Osteoblast (primary cell): ENCODE results near the gene PSMD13. TPM values are rescaled to one million over a fixed set of nuclear protein-coding genes. Genes with fewer than 3 reads are reported as not detected.
A peak's percentile ranks its signal among the peaks of the same experiment; 100 is the strongest.

Source experiments
- DNase-seq: peaks from one replicate; pipeline ENCODE4 v3.0.0; 2011; ENCODE audit warnings: low spot score, mixed read lengths; ENCODE audit not compliant: insufficient read length; ENCODE audit errors: missing footprints
- H2AFZ ChIP-seq: 2 replicates; pipeline ENCODE4 v1.6.0; 2011; ENCODE audit warnings: mild to moderate bottlenecking, low read length
- H3K27ac ChIP-seq: 2 replicates; pipeline ENCODE4 v1.5.1; 2011; ENCODE audit warnings: mild to moderate bottlenecking, low read depth, low read length, moderate library complexity
- H3K27me3 ChIP-seq: 2 replicates; pipeline ENCODE4 v1.6.0; 2012; ENCODE audit warnings: mild to moderate bottlenecking, control low read depth, inconsistent platforms, low read length, moderate library complexity; ENCODE audit not compliant: insufficient read depth
- H3K36me3 ChIP-seq: 2 replicates; pipeline ENCODE4 v1.5.1; 2011; ENCODE audit warnings: mild to moderate bottlenecking, low read length, control low read depth, moderate library complexity; ENCODE audit not compliant: insufficient read depth
- H3K4me1 ChIP-seq: 2 replicates; pipeline ENCODE4 v1.5.1; 2011; ENCODE audit warnings: mild to moderate bottlenecking, low read length, control low read depth, moderate library complexity; ENCODE audit not compliant: insufficient read depth
- H3K4me2 ChIP-seq: 2 replicates; pipeline ENCODE4 v1.6.0; 2011; ENCODE audit warnings: mild to moderate bottlenecking, low read length; ENCODE audit not compliant: insufficient read depth
- H3K4me3 ChIP-seq: fragments of 200-600 bp; sonication (generic); 3 replicates; pipeline ENCODE4 v1.5.1; 2012; ENCODE audit warnings: mild to moderate bottlenecking, low read length, inconsistent platforms; ENCODE audit not compliant: insufficient read depth
- H3K79me2 ChIP-seq: 2 replicates; pipeline ENCODE4 v1.6.0; 2012; ENCODE audit warnings: mild to moderate bottlenecking, low read length, control low read depth, inconsistent platforms; ENCODE audit not compliant: insufficient read depth
- H3K9me3 ChIP-seq: 2 replicates; pipeline ENCODE4 v1.5.1; 2011; ENCODE audit warnings: low read depth, low read length, control low read depth
- H4K20me1 ChIP-seq: 2 replicates; pipeline ENCODE4 v1.6.0; 2012; ENCODE audit warnings: mild to moderate bottlenecking, low read length, control low read depth; ENCODE audit not compliant: insufficient read depth
- total RNA-seq: library from RNA; depleted of rRNA; stranded (reverse); fragments of >200 nt; gene quantifications from 2 replicates; pipeline ENCODE4 v1.2.3, GENCODE V29; 2012
- TF ChIP-seq, protein P1 (sequence below): IDR thresholded peaks from 2 replicates; pipeline ENCODE4 v1.5.1; 2011; ENCODE audit warnings: mild to moderate bottlenecking, low read depth, low read length, moderate library complexity; ENCODE audit errors: extremely low read depth

Gene PSMD13
- total RNA-seq, 1 donor, result 110 TPM

- Histone ChIP-seq H4K20me1 (no peaks in the 10 kb centered on the region), H3K79me2 (no peaks in the 10 kb centered on the region), H2AFZ (no peak overlapping the region), H3K4me1 (no peaks in the 10 kb centered on the region), H3K27me3 (peaks cover 56% of the 10 kb centered on the region), H3K27ac (no peak overlapping the region), H3K9me3 (no peaks in the 10 kb centered on the region), H3K4me2 (no peak overlapping the region), H3K36me3 (no peaks in the 10 kb centered on the region), H3K4me3 (no peak overlapping the region)
- TF ChIP-seq, protein P1, sequence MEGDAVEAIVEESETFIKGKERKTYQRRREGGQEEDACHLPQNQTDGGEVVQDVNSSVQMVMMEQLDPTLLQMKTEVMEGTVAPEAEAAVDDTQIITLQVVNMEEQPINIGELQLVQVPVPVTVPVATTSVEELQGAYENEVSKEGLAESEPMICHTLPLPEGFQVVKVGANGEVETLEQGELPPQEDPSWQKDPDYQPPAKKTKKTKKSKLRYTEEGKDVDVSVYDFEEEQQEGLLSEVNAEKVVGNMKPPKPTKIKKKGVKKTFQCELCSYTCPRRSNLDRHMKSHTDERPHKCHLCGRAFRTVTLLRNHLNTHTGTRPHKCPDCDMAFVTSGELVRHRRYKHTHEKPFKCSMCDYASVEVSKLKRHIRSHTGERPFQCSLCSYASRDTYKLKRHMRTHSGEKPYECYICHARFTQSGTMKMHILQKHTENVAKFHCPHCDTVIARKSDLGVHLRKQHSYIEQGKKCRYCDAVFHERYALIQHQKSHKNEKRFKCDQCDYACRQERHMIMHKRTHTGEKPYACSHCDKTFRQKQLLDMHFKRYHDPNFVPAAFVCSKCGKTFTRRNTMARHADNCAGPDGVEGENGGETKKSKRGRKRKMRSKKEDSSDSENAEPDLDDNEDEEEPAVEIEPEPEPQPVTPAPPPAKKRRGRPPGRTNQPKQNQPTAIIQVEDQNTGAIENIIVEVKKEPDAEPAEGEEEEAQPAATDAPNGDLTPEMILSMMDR, result no peak
- peak; percentile 84 for DNase-seq
Measured at GRCh38 chr11:281486-282161, 44.8 kb downstream of the PSMD13 start.

DNA sequence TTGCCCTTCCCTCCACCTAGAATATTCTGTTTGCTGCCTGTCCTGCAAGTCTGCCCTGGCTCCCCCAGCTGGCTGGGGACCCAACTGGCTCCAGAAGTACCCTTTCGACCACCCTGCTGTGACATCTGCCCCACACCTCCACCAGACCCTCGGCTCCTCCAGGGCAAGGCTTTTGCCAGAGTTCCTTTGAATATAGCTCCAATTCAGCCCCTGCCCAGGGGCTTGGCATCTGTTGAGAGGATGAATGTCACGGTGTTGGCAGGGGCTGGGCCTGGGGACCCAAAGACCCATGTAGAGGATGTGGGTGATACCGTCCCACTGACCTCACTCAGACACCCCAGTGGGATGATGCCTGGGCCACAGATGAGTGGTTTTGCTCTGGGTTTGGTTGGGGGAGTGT lies 45.4 kb downstream of the PSMD13 start:
- H3K27ac ChIP-seq, result no peak overlapping the region
- peak; percentile 84 for DNase-seq
- H3K36me3 ChIP-seq, result no peaks in the 10 kb centered on the region
- H3K4me2 ChIP-seq, result no peak overlapping the region
- TF ChIP-seq, protein P1, result no peak
- H3K27me3 ChIP-seq, result peaks cover 58% of the 10 kb centered on the region
- no peaks in the 10 kb centered on the region for H3K9me3 ChIP-seq
- no peaks in the 10 kb centered on the region for H4K20me1 ChIP-seq
- H3K4me1 ChIP-seq, result no peaks in the 10 kb centered on the region
- H3K4me3 ChIP-seq, result no peak overlapping the region
- H2AFZ ChIP-seq, result no peak overlapping the region
- no peaks in the 10 kb centered on the region for H3K79me2 ChIP-seq

DNA sequence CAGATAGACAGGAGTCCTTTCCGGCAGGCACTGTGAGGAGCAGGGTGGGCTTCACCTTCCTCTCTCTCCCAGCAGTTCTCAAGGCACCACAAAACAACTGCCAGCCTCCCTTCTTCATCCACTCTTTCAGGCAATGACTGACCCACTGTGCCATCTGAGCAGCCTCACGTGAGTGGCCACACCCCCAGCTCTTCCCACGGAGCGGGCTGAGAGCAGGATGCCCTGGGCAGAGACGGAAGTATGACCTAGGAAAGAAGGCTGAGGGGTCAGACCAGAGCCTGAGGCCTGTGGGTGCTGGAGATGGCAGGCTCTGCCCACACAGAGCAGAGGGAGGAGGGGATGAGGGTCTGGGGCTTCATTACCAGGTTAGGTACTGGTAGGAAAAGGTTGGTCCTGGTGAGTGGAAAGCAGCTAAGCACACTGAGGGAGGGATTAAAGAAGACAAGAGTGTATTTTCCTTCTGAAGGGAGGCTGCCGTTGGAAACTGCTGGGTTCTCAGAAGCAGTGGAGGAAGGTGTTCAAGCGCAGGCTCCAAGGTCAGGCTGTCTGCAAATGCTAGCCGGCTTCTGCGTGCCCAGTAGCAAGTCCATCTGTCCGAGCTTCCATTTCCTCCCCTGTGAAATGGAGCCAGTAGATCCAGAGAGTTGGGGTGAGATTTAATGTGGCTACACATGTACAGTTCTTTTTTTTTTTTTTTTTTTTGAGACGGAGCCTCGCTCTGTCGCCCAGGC lies 46.0 kb downstream of the PSMD13 start:
- Histone ChIP-seq H3K4me1 (no peaks in the 10 kb centered on the region), H2AFZ (no peak overlapping the region), H3K27me3 (peaks cover 59% of the 10 kb centered on the region), H3K4me3 (no peak overlapping the region), H3K36me3 (no peaks in the 10 kb centered on the region), H3K4me2 (no peak overlapping the region), H3K9me3 (no peaks in the 10 kb centered on the region), H3K27ac (no peak overlapping the region), H4K20me1 (no peaks in the 10 kb centered on the region), H3K79me2 (no peaks in the 10 kb centered on the region)
- peak; percentile 67 for DNase-seq
- TF ChIP-seq, protein P1, result no peak

- Histone ChIP-seq H3K4me2 (no peak overlapping the region), H3K4me3 (no peak overlapping the region), H4K20me1 (no peaks in the 10 kb centered on the region), H3K79me2 (no peaks in the 10 kb centered on the region), H3K9me3 (no peaks in the 10 kb centered on the region), H3K27me3 (peaks cover 58% of the 10 kb centered on the region), H3K4me1 (peaks cover 4% of the 10 kb centered on the region), H3K27ac (no peak overlapping the region), H3K36me3 (no peaks in the 10 kb centered on the region), H2AFZ (no peak overlapping the region)
- TF ChIP-seq, protein P1, result no peak
- DNase-seq, result peak; percentile 66
Measured at GRCh38 chr11:283405-284104, 46.8 kb downstream of the PSMD13 start.
